WTC11 (cell line): ENCODE data around the gene ADORA1. TPM values are rescaled to one million over a fixed set of nuclear protein-coding genes. Genes with fewer than 3 reads are reported as not detected.

Experiments used
- ATAC-seq: fragments of 200-7000 bp; cut with Tn5 transposase; 2 replicates; pipeline ENCODE4 v1.10.0; 2021; ENCODE audit warnings: mild to moderate bottlenecking, moderate library complexity
- CTCF ChIA-PET: fragments of 300-600 bp; sonication (Branson Sonifier 250); formaldehyde crosslinking; loops from one replicate; lab custom pipeline; 2021; ENCODE audit warnings: antibody characterized with exemption; lab: Charles Lee
- POLR2A ChIA-PET: fragments of 350-600 bp; sonication (Branson Sonifier 250); formaldehyde crosslinking; loops from one replicate; lab custom pipeline; 2021; ENCODE audit warnings: antibody characterized with exemption; lab: Charles Lee
- DNase-seq: peaks from one replicate; pipeline ENCODE4 v3.0.0; 2021; ENCODE audit warnings: low spot score
- H3K27ac Mint-ChIP-seq: 2 replicates; pipeline ENCODE4 v1.8.0; 2021; ENCODE audit warnings: mixed read lengths
- H3K27me3 Mint-ChIP-seq: 2 replicates; pipeline ENCODE4 v1.8.0; 2021; ENCODE audit warnings: low read depth, mild to moderate bottlenecking, moderate library complexity, mixed read lengths
- H3K36me3 Mint-ChIP-seq: 2 replicates; pipeline ENCODE4 v1.8.0; 2021; ENCODE audit warnings: mixed read lengths
- H3K4me1 Mint-ChIP-seq: 2 replicates; pipeline ENCODE4 v1.8.0; 2022; ENCODE audit warnings: mixed read lengths
- H3K4me3 Mint-ChIP-seq: 2 replicates; pipeline ENCODE4 v1.8.0; 2021; ENCODE audit warnings: mild to moderate bottlenecking, moderate library complexity, mixed read lengths
- H3K9me3 Mint-ChIP-seq: 2 replicates; pipeline ENCODE4 v1.8.0; 2021; ENCODE audit warnings: mixed read lengths
- CREB1 ChIP-seq: sonication (generic); formaldehyde crosslinking; IDR thresholded peaks from 2 replicates; pipeline ENCODE4 v1.8.0; 2023; ENCODE audit warnings: mild to moderate bottlenecking, missing genetic modification reagents
- ELF4 ChIP-seq: sonication (generic); formaldehyde crosslinking; IDR thresholded peaks from 2 replicates; pipeline ENCODE4 v1.8.1; 2022; ENCODE audit warnings: low read depth, mild to moderate bottlenecking, moderate library complexity, missing genetic modification reagents
- ETV6 ChIP-seq: sonication (generic); formaldehyde crosslinking; IDR thresholded peaks from 2 replicates; pipeline ENCODE4 v1.8.1; 2022; ENCODE audit warnings: mild to moderate bottlenecking, missing genetic modification reagents
- FOXJ3 ChIP-seq: sonication (generic); formaldehyde crosslinking; IDR thresholded peaks from 2 replicates; pipeline ENCODE4 v1.9.0; 2021; ENCODE audit warnings: missing genetic modification reagents, mild to moderate bottlenecking, borderline replicate concordance
- FOXP1 ChIP-seq: sonication (generic); formaldehyde crosslinking; IDR thresholded peaks from 2 replicates; pipeline ENCODE4 v1.8.0; 2022; ENCODE audit warnings: missing genetic modification reagents, mild to moderate bottlenecking, moderate library complexity, borderline replicate concordance
- MYBL2 ChIP-seq: sonication (generic); formaldehyde crosslinking; IDR thresholded peaks from 2 replicates; pipeline ENCODE4 v1.8.1; 2023; ENCODE audit warnings: mild to moderate bottlenecking, moderate library complexity, missing genetic modification reagents
- NFATC4 ChIP-seq: fragments of 250-450 bp; sonication (Bioruptor Pico); IDR thresholded peaks from 2 replicates; pipeline ENCODE4 v1.9.0; 2021; ENCODE audit warnings: mild to moderate bottlenecking
- NFE2L1 ChIP-seq: sonication (generic); formaldehyde crosslinking; IDR thresholded peaks from 2 replicates; pipeline ENCODE4 v1.8.1; 2023; ENCODE audit warnings: missing genetic modification reagents
- SMAD3 ChIP-seq: sonication (generic); formaldehyde crosslinking; IDR thresholded peaks from 2 replicates; pipeline ENCODE4 v1.8.0; 2022; ENCODE audit warnings: missing genetic modification reagents, mild to moderate bottlenecking, borderline replicate concordance
- TEAD4 ChIP-seq: sonication (generic); formaldehyde crosslinking; IDR thresholded peaks from 2 replicates; pipeline ENCODE4 v1.8.0; 2022; ENCODE audit warnings: mild to moderate bottlenecking, missing genetic modification reagents
- ZNF425 ChIP-seq: fragments of 250-450 bp; sonication (Bioruptor Pico); conservative IDR thresholded peaks from 2 replicates; pipeline ENCODE4 v1.9.0; 2021; ENCODE audit warnings: mild to moderate bottlenecking
- ZNF671 ChIP-seq: fragments of 250-450 bp; sonication (Bioruptor Pico); IDR thresholded peaks from 2 replicates; pipeline ENCODE4 v1.8.0; 2021; ENCODE audit warnings: mild to moderate bottlenecking
- ZSCAN18 ChIP-seq: fragments of 250-450 bp; sonication (Bioruptor Pico); IDR thresholded peaks from 2 replicates; pipeline ENCODE4 v2.1.2; 2022; ENCODE audit warnings: mild to moderate bottlenecking, moderate library complexity
- total RNA-seq: library from RNA; stranded (reverse); gene quantifications from 3 replicates; pipeline ENCODE4 v1.2.3, GENCODE V29; 2021
- TF ChIP-seq, protein P1 (sequence below): sonication (generic); formaldehyde crosslinking; IDR thresholded peaks from 2 replicates; pipeline ENCODE4 v1.8.1; 2022; ENCODE audit warnings: missing genetic modification reagents, borderline replicate concordance
- TF ChIP-seq, protein P2 (sequence below): sonication (generic); formaldehyde crosslinking; IDR thresholded peaks from 2 replicates; pipeline ENCODE4 v1.8.0; 2022; ENCODE audit warnings: mild to moderate bottlenecking, missing genetic modification reagents
- TF ChIP-seq, protein P3 (sequence below): sonication (generic); formaldehyde crosslinking; IDR thresholded peaks from 2 replicates; pipeline ENCODE4 v1.8.0; 2022; ENCODE audit warnings: mild to moderate bottlenecking, missing genetic modification reagents
- TF ChIP-seq, protein P4 (sequence below): sonication (generic); formaldehyde crosslinking; IDR thresholded peaks from 2 replicates; pipeline ENCODE4 v1.8.1; 2023; ENCODE audit warnings: mild to moderate bottlenecking, missing genetic modification reagents
- TF ChIP-seq, protein P5 (sequence below): sonication (generic); formaldehyde crosslinking; IDR thresholded peaks from 2 replicates; pipeline ENCODE4 v1.8.1; 2022; ENCODE audit warnings: mild to moderate bottlenecking, moderate library complexity, missing genetic modification reagents

Gene ADORA1
- total RNA-seq, 1 experiment from 2014 or later: 1.8 TPM

- TF ChIP-seq, protein P1, sequence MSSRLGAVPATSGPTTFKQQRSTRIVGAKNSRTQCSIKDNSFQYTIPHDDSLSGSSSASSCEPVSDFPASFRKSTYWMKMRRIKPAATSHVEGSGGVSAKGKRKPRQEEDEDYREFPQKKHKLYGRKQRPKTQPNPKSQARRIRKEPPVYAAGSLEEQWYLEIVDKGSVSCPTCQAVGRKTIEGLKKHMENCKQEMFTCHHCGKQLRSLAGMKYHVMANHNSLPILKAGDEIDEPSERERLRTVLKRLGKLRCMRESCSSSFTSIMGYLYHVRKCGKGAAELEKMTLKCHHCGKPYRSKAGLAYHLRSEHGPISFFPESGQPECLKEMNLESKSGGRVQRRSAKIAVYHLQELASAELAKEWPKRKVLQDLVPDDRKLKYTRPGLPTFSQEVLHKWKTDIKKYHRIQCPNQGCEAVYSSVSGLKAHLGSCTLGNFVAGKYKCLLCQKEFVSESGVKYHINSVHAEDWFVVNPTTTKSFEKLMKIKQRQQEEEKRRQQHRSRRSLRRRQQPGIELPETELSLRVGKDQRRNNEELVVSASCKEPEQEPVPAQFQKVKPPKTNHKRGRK (CRISPR knock-in tag): no peak
Observed at GRCh38 chr1:203176273-203177035, 48.9 kb downstream of the ADORA1 start (continued).

DNA sequence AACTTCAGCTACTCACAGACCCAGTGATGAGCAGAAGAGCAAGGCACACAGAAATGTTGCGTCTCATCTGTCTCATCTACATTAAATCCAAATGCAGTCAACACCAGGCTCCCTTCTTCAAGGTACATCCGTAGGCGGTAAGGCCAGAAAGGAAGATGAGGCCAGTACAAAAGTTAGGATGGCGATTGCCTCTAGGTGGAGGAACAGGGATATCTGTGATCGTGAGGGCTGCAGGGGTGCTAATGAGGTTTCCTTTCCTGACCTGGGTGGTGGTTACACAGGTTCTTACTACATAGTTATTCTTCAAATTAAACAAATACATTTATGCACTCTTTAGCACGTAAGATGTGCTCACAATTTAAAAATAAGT lies 49.5 kb downstream of the ADORA1 start:
- H3K27ac Mint-ChIP-seq: no peak overlapping the region
- no peaks in the 10 kb centered on the region for H3K27me3 Mint-ChIP-seq
- TF ChIP-seq, protein P1 (CRISPR knock-in tag): no peak
- TF ChIP-seq ZSCAN18 (CRISPR knock-in tag): no peak
- TF ChIP-seq, protein P2, sequence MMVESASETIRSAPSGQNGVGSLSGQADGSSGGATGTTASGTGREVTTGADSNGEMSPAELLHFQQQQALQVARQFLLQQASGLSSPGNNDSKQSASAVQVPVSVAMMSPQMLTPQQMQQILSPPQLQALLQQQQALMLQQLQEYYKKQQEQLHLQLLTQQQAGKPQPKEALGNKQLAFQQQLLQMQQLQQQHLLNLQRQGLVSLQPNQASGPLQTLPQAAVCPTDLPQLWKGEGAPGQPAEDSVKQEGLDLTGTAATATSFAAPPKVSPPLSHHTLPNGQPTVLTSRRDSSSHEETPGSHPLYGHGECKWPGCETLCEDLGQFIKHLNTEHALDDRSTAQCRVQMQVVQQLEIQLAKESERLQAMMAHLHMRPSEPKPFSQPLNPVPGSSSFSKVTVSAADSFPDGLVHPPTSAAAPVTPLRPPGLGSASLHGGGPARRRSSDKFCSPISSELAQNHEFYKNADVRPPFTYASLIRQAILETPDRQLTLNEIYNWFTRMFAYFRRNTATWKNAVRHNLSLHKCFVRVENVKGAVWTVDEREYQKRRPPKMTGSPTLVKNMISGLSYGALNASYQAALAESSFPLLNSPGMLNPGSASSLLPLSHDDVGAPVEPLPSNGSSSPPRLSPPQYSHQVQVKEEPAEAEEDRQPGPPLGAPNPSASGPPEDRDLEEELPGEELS (CRISPR knock-in tag): no peak
- no peak for TF ChIP-seq ELF4 (CRISPR knock-in tag)
- TF ChIP-seq, protein P3, sequence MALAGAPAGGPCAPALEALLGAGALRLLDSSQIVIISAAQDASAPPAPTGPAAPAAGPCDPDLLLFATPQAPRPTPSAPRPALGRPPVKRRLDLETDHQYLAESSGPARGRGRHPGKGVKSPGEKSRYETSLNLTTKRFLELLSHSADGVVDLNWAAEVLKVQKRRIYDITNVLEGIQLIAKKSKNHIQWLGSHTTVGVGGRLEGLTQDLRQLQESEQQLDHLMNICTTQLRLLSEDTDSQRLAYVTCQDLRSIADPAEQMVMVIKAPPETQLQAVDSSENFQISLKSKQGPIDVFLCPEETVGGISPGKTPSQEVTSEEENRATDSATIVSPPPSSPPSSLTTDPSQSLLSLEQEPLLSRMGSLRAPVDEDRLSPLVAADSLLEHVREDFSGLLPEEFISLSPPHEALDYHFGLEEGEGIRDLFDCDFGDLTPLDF: no peak
- no peak for TF ChIP-seq ZNF671 (CRISPR knock-in tag)
- TF ChIP-seq TEAD4 (CRISPR knock-in tag): no peak
- no peak for TF ChIP-seq NFE2L1
- ChIA-PET CTCF (interaction anchor here (4.9 to 6.1 kb wide), 2 partner anchors 90 to 137 kb away, joined by 18 to 30 read pairs; no protein-coding TSS in a partner anchor), POLR2A (no interaction called here)
- no peaks in the 10 kb centered on the region for H3K36me3 Mint-ChIP-seq
- H3K9me3 Mint-ChIP-seq: no peaks in the 10 kb centered on the region
- DNase-seq (no peak), ATAC-seq (no peak)
- no peak overlapping the region for H3K4me3 Mint-ChIP-seq
- peaks cover 22% of the 10 kb centered on the region for H3K4me1 Mint-ChIP-seq

- DNase-seq (no peak), ATAC-seq (no peak)
- H3K27me3 Mint-ChIP-seq: no peaks in the 10 kb centered on the region
- no peak overlapping the region for H3K27ac Mint-ChIP-seq
- no peaks in the 10 kb centered on the region for H3K9me3 Mint-ChIP-seq
- H3K36me3 Mint-ChIP-seq: no peaks in the 10 kb centered on the region
- H3K4me3 Mint-ChIP-seq: no peak overlapping the region
- peaks cover 21% of the 10 kb centered on the region for H3K4me1 Mint-ChIP-seq
- ChIA-PET POLR2A (no interaction called here), CTCF (interaction anchor here (1.2 to 6.1 kb wide), 4 partner anchors 38 to 138 kb away, joined by 3 to 30 read pairs (median 14); no protein-coding TSS in a partner anchor)
- TF ChIP-seq ZNF425 (CRISPR knock-in tag): no peak
- no peak for TF ChIP-seq ETV6 (CRISPR knock-in tag)
- TF ChIP-seq, protein P4, sequence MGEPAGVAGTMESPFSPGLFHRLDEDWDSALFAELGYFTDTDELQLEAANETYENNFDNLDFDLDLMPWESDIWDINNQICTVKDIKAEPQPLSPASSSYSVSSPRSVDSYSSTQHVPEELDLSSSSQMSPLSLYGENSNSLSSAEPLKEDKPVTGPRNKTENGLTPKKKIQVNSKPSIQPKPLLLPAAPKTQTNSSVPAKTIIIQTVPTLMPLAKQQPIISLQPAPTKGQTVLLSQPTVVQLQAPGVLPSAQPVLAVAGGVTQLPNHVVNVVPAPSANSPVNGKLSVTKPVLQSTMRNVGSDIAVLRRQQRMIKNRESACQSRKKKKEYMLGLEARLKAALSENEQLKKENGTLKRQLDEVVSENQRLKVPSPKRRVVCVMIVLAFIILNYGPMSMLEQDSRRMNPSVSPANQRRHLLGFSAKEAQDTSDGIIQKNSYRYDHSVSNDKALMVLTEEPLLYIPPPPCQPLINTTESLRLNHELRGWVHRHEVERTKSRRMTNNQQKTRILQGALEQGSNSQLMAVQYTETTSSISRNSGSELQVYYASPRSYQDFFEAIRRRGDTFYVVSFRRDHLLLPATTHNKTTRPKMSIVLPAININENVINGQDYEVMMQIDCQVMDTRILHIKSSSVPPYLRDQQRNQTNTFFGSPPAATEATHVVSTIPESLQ (CRISPR knock-in tag): no peak
- TF ChIP-seq, protein P5, sequence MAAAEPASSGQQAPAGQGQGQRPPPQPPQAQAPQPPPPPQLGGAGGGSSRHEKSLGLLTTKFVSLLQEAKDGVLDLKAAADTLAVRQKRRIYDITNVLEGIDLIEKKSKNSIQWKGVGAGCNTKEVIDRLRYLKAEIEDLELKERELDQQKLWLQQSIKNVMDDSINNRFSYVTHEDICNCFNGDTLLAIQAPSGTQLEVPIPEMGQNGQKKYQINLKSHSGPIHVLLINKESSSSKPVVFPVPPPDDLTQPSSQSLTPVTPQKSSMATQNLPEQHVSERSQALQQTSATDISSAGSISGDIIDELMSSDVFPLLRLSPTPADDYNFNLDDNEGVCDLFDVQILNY: no peak
- no peak for TF ChIP-seq SMAD3 (CRISPR knock-in tag)
- no peak for TF ChIP-seq NFATC4 (CRISPR knock-in tag)
- no peak for TF ChIP-seq FOXP1 (CRISPR knock-in tag)
- TF ChIP-seq FOXJ3 (CRISPR knock-in tag): no peak
- no peak for TF ChIP-seq CREB1
- TF ChIP-seq MYBL2 (CRISPR knock-in tag): no peak
Observed at GRCh38 chr1:203177470-203178039, 50.0 kb downstream of the ADORA1 start.
